GM23248 (cell line): ENCODE data around the gene ADGRV1.

Experiments
- EZH2 ChIP-seq: fragments of 200-600 bp; sonication (generic); IDR thresholded peaks from 2 replicates; pipeline ENCODE4 v1.6.1; 2018; ENCODE audit warnings: antibody characterized with exemption, mild to moderate bottlenecking; ENCODE audit not compliant: insufficient read depth, poor library complexity, severe bottlenecking
- EZH2phosphoT487 ChIP-seq: fragments of 200-600 bp; sonication (generic); IDR thresholded peaks from 2 replicates; pipeline ENCODE4 v1.6.1; 2018; ENCODE audit warnings: antibody characterized with exemption, moderate library complexity, mild to moderate bottlenecking, low read depth; ENCODE audit not compliant: insufficient read depth

DNA sequence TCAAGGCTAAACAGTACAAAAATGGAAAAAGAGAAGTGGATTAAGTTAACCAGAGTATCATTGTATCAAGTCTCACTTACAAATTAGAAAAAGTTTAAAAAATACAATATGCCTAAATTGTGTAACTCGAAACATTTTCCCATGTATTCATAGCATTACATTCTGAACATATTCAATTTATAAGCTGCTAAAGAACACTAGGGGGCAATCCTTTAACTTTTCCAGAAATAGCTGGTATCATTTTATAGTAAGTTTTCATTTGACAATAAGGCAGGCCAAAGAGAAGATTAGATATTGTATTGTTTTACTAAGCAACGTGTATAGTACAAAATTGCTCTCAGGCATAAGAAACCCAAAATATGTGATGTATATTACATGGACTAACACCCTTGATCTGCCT lies 234.6 kb downstream of the ADGRV1 start:
- TF ChIP-seq EZH2 (no peak), EZH2phosphoT487 (no peak)
